GM23248 (cell line): ENCODE measurements around the gene MAP2K1. TPM values are rescaled to one million over a fixed set of nuclear protein-coding genes. Genes with fewer than 3 reads are reported as not detected.

Source experiments
- DNase-seq: peaks from one replicate; pipeline ENCODE4 v3.0.0-alpha.2; 2015
- H2AFZ ChIP-seq: fragments of 200-600 bp; sonication (generic); 2 replicates; pipeline ENCODE4 v1.6.1; 2016; ENCODE audit warnings: antibody characterized with exemption
- H3F3A ChIP-seq: fragments of 200-600 bp; sonication (generic); 2 replicates; pipeline ENCODE4 v1.6.1; 2016; ENCODE audit warnings: mild to moderate bottlenecking, antibody characterized with exemption, mixed run types; ENCODE audit not compliant: insufficient read depth
- H3K27ac ChIP-seq: fragments of 200-600 bp; sonication (generic); 2 replicates; pipeline ENCODE4 v1.5.1; 2016; ENCODE audit warnings: mild to moderate bottlenecking
- H3K27me3 ChIP-seq: fragments of 200-600 bp; sonication (generic); replicated peaks from 2 replicates; pipeline ENCODE4 v1.6.1; 2016; ENCODE audit warnings: mild to moderate bottlenecking; ENCODE audit not compliant: insufficient read depth
- H3K36me3 ChIP-seq: fragments of 200-600 bp; sonication (generic); 2 replicates; pipeline ENCODE4 v1.6.1; 2016; ENCODE audit warnings: low read depth, mild to moderate bottlenecking
- H3K4me1 ChIP-seq: fragments of 200-600 bp; sonication (generic); 2 replicates; pipeline ENCODE4 v1.6.1; 2016; ENCODE audit warnings: mild to moderate bottlenecking; ENCODE audit not compliant: insufficient read depth
- H3K4me2 ChIP-seq: fragments of 200-600 bp; sonication (generic); one replicate; pipeline ENCODE4 v1.6.1; 2016; ENCODE audit warnings: mild to moderate bottlenecking; ENCODE audit not compliant: unreplicated experiment
- H3K4me3 ChIP-seq: fragments of 200-600 bp; sonication (generic); 2 replicates; pipeline ENCODE4 v1.5.1; 2016; ENCODE audit warnings: mild to moderate bottlenecking
- H3K79me2 ChIP-seq: fragments of 200-600 bp; sonication (generic); 2 replicates; pipeline ENCODE4 v1.6.1; 2016; ENCODE audit warnings: mild to moderate bottlenecking; ENCODE audit not compliant: insufficient read depth
- H3K9ac ChIP-seq: fragments of 200-600 bp; sonication (generic); 2 replicates; pipeline ENCODE4 v1.6.1; 2016; ENCODE audit warnings: mild to moderate bottlenecking
- H3K9me2 ChIP-seq: fragments of 200-600 bp; sonication (generic); 2 replicates; pipeline ENCODE4 v1.6.1; 2016; ENCODE audit warnings: mixed run types, mild to moderate bottlenecking, moderate library complexity; ENCODE audit not compliant: insufficient read depth
- H3K9me3 ChIP-seq: fragments of 200-600 bp; sonication (generic); one replicate; pipeline ENCODE4 v1.6.1; 2017; ENCODE audit warnings: low read depth
- H4K20me1 ChIP-seq: fragments of 200-600 bp; sonication (generic); 2 replicates; pipeline ENCODE4 v1.6.0; 2016; ENCODE audit not compliant: insufficient read depth
- EZH2 ChIP-seq: fragments of 200-600 bp; sonication (generic); IDR thresholded peaks from 2 replicates; pipeline ENCODE4 v1.6.1; 2018; ENCODE audit warnings: antibody characterized with exemption, mild to moderate bottlenecking; ENCODE audit not compliant: insufficient read depth, poor library complexity, severe bottlenecking
- EZH2phosphoT487 ChIP-seq: fragments of 200-600 bp; sonication (generic); IDR thresholded peaks from 2 replicates; pipeline ENCODE4 v1.6.1; 2018; ENCODE audit warnings: antibody characterized with exemption, moderate library complexity, mild to moderate bottlenecking, low read depth; ENCODE audit not compliant: insufficient read depth
- WGBS, 2 experiments: methylation state at CpG; one replicate each; pipeline ENCODE4 v1.1.6; 2015 to 2017; ENCODE audit warnings: low lambda C conversion rate in 2 of 2, low coverage in 1 of 2; ENCODE audit errors: missing lambda C conversion rate in 2 of 2; 5-methylcytosine and 5-hydroxymethylcytosine counted together
- in situ Hi-C: fragments of 300-500 bp; cut with MboI; formaldehyde crosslinking; loops from 2 replicates; pipeline ENCODE4 v1.15.0; 2020
- polyA plus RNA-seq: library from polyadenylated mRNA; unstranded; fragments of >200 nt; fragmentation: Nextera tagmentation; extraction: Ambion mirVana; gene quantifications from 2 replicates; pipeline ENCODE4 v1.2.1, GENCODE V29; 2016
- total RNA-seq: library from RNA; depleted of rRNA; stranded (reverse); fragments of >200 nt; shearing (Covaris generic); gene quantifications from 2 replicates; pipeline ENCODE4 v1.2.3, GENCODE V29; 2014

MAP2K1 gene
- total and polyA plus RNA-seq, 2 experiments from 2014 or later, result 55.7 to 56.2 TPM

DNA sequence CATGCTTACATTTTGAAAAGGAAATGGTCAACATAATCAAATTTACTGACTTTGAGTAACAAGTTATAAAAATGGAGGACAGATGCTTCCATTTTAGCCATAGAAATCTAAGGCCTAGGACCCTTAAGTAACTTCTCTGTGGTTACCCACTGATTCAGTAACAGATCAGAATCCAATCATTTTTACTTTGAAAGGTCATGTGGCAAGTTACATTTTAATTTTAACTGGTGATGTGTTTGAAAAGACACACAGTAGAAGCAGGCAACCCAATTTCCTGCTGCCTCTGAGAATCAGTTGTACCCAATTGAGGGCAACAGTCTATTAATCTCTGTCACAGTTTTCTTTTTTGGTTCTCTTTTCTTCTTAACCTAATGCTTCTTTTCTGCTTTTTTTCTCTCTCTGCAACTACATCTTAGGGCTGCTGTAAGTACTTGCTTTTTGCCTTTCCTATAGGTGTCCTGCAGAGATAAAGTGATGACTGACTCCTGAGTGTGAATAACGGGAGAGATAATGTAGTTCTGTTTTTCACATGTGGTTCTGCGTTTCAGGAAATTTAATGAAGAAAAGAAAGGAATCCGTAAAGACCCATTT lies 121.7 kb downstream of the MAP2K1 start:
- Histone ChIP-seq H3K36me3 (peaks cover 1% of the 10 kb centered on the region; the same call in 1 of the 2 replicates), H3K9me3 (no peaks in the 10 kb centered on the region), H3K9ac (no peak overlapping the region), H3K9me2 (no peaks in the 10 kb centered on the region), H3K4me2 (no peak overlapping the region), H3K4me1 (peaks cover 8% of the 10 kb centered on the region; the same call in 1 of the 2 replicates), H2AFZ (no peak overlapping the region), H3K79me2 (peaks cover 58% of the 10 kb centered on the region), H3K27me3 (no peaks in the 10 kb centered on the region), H4K20me1 (no peaks in the 10 kb centered on the region), H3K4me3 (no peak overlapping the region), H3K27ac (no peak overlapping the region), H3F3A (peaks cover 9% of the 10 kb centered on the region)
- DNase-seq, result no peak
- no peak for TF ChIP-seq EZH2phosphoT487
- no peak for TF ChIP-seq EZH2
- 73 to 84% methylated on average over 3 of the region's 3 CpGs for WGBS, 2 experiments
- in situ Hi-C loops, result no loop called here

DNA sequence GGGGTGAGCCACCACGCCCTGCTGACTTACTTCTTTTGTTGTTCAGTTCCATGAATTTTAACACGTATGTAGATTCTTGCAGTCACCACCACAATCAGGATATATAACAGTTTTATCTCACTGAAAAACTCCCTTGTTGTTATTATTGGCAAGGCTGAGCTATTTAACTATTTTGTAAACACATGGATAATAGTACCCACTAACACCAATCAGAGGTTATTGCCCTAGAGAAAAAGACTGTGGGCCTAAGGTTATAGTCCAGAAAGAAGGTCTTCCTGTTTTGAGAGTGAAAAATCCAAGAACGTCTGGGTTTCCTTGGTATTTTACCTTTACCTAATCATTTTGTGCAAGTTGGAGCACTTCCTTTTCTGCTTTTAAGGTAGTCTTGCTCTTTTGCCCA lies 127.9 kb downstream of the MAP2K1 start:
- no peak overlapping the region for H3K27ac ChIP-seq
- no peaks in the 10 kb centered on the region for H3K9me3 ChIP-seq
- no peak overlapping the region for H2AFZ ChIP-seq
- H4K20me1 ChIP-seq, result no peaks in the 10 kb centered on the region
- DNase-seq, result no peak
- no peak for TF ChIP-seq EZH2
- no peak for TF ChIP-seq EZH2phosphoT487
- in situ Hi-C loops, result no loop called here
- no peaks in the 10 kb centered on the region for H3K79me2 ChIP-seq
- peaks cover 10% of the 10 kb centered on the region for H3K4me1 ChIP-seq
- no peak overlapping the region for H3K9ac ChIP-seq
- no peak overlapping the region for H3K4me2 ChIP-seq
- H3K36me3 ChIP-seq, result peaks cover 4% of the 10 kb centered on the region; the same call in 1 of the 2 replicates
- no peak overlapping the region for H3K4me3 ChIP-seq
- H3K9me2 ChIP-seq, result no peaks in the 10 kb centered on the region
- peaks cover 9% of the 10 kb centered on the region; the same call in 1 of the 2 replicates for H3F3A ChIP-seq
- WGBS, 2 experiments, result 97% methylated on average over 3 of the region's 3 CpGs
- H3K27me3 ChIP-seq, result no peaks in the 10 kb centered on the region

DNA sequence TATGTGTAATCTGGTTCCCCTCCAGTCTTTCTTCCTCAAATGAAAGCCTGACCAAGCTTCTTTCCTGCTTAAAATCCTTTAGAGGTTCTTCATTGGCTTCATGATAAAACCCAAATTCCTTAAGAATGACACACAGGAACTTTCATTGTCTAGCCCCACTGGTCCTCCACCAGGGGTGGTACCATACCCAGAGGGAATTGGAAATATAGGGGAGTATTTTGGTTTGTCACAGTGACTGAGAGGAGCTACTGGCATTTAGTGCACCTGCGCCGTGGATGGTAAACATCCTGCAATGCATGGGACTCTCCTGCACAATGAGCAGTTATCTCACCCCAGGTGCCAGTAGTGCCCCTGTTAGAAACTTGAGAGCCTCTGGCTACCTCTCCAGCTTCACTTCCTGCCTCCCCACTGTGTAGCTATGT lies 129.2 kb downstream of the MAP2K1 start:
- peak; percentile 40 for DNase-seq
- H3K4me3 ChIP-seq, result no peak overlapping the region
- H3K79me2 ChIP-seq, result no peaks in the 10 kb centered on the region
- H3K9me2 ChIP-seq, result no peaks in the 10 kb centered on the region
- H3K9ac ChIP-seq, result no peak overlapping the region
- H3K36me3 ChIP-seq, result peaks cover 4% of the 10 kb centered on the region; the same call in 1 of the 2 replicates
- no peak overlapping the region for H3K27ac ChIP-seq
- H4K20me1 ChIP-seq, result no peaks in the 10 kb centered on the region
- no peak overlapping the region for H3K4me2 ChIP-seq
- H2AFZ ChIP-seq, result no peak overlapping the region
- H3K4me1 ChIP-seq, result peaks cover 10% of the 10 kb centered on the region
- no peaks in the 10 kb centered on the region for H3K27me3 ChIP-seq
- TF ChIP-seq EZH2 (no peak), EZH2phosphoT487 (no peak)
- peaks cover 9% of the 10 kb centered on the region; the same call in 1 of the 2 replicates for H3F3A ChIP-seq
- no peaks in the 10 kb centered on the region for H3K9me3 ChIP-seq
- in situ Hi-C loops, result no loop called here
- WGBS, 2 experiments, result 96 to 100% methylated on average over 2 of the region's 2 CpGs

DNA sequence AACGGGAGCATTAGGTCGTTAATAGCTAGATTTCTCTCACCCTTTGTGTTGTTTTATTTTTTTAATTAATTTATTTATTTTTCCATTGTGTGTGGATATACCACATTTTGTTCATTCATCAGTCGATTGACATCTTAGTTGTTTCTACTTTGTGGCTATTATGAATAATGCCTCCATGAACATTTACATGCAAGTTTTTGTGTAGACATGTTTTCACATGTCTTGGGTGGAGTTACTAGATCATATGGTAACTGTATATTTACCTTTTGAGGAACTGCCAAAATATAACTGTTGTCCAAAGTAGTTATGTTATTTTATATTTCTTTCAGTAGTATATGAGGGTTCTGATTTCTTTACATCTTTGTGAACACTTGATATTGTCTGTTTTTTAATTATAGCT lies 137.2 kb downstream of the MAP2K1 start:
- no peaks in the 10 kb centered on the region for H3F3A ChIP-seq
- H3K9ac ChIP-seq, result no peak overlapping the region
- DNase-seq, result no peak

More for the DNA sequence above, 137.2 kb downstream of the MAP2K1 start:
- in situ Hi-C loops, result no loop called here
- Histone ChIP-seq H3K36me3 (peaks cover 10% of the 10 kb centered on the region; the same call in 1 of the 2 replicates), H3K4me2 (no peak overlapping the region), H3K79me2 (no peaks in the 10 kb centered on the region), H3K27me3 (no peaks in the 10 kb centered on the region), H3K4me1 (no peaks in the 10 kb centered on the region), H3K27ac (no peak overlapping the region), H4K20me1 (no peaks in the 10 kb centered on the region), H3K9me3 (no peaks in the 10 kb centered on the region), H3K9me2 (no peaks in the 10 kb centered on the region), H2AFZ (no peak overlapping the region), H3K4me3 (no peak overlapping the region)
- WGBS, 2 experiments, result 96 to 98% methylated on average over 3 of the region's 3 CpGs
- TF ChIP-seq EZH2, result no peak
- TF ChIP-seq EZH2phosphoT487, result no peak
